Choroid plexus epithelial cell (primary cell): ENCODE results near the gene TCL1B.

Source experiments
- DNase-seq: peaks from one replicate; pipeline ENCODE4 v3.0.0-alpha.2; 2010; ENCODE audit warnings: low read depth
- H3K4me3 ChIP-seq: 2 replicates; pipeline ENCODE4 v1.5.1; 2011; ENCODE audit warnings: low read depth, mild to moderate bottlenecking, control low read depth, low read length, moderate library complexity
- CTCF ChIP-seq: conservative IDR thresholded peaks from 2 replicates; pipeline ENCODE4 v1.5.1; 2011; ENCODE audit warnings: low read depth, mild to moderate bottlenecking, control low read depth, inconsistent platforms, low read length, moderate library complexity

Gene TCL1B, protein sequence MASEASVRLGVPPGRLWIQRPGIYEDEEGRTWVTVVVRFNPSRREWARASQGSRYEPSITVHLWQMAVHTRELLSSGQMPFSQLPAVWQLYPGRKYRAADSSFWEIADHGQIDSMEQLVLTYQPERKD

GRCh38 chr14:95685978-95686922 is at the start of gene TCL1B:
Gene TCL1B, plus strand, starts transcription at chr14:95686426. Its CDS starts 42 bp downstream, at chr14:95686468.
- TF ChIP-seq CTCF: no peak
- DNase-seq: no peak
- no peak within 1 kb of the TSS for H3K4me3 ChIP-seq

GRCh38 chr14:95644981-95645380 is 41.2 kb upstream of the TCL1B start:
- TF ChIP-seq CTCF: no peak
- no peak for DNase-seq
- H3K4me3 ChIP-seq: no peak overlapping the region

DNA sequence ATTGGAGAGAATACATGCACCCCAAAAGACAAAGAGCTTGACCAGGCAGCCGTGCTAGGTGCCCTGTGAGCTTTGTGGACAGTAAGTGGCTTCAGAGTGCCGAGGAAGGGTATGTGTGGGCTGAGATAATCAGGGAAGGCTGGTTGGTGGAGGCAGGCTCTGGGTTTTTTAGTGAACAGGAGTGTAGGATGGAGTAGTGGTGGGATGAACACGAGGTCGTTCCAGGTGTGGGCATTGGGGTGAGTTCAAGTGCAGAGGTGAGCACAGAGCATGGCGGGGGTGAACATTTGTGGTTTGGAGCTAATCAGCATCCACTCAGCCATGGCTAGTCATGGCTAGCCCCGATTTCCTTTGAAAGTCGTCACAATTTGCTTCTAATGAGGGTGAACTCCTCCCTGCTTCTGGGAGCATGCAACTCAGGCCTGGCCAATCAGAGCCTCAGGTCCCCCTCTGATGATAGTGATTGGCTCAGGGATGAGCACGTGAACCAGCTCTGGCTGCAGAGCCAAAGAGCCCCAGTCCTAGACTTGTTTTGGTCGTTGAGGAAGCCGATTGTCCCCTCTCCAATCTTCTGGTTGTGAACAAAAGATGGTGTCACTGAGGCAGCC is 40.7 kb upstream of the TCL1B start:
- DNase-seq: no peak
- no peak overlapping the region for H3K4me3 ChIP-seq
- no peak for TF ChIP-seq CTCF

DNA sequence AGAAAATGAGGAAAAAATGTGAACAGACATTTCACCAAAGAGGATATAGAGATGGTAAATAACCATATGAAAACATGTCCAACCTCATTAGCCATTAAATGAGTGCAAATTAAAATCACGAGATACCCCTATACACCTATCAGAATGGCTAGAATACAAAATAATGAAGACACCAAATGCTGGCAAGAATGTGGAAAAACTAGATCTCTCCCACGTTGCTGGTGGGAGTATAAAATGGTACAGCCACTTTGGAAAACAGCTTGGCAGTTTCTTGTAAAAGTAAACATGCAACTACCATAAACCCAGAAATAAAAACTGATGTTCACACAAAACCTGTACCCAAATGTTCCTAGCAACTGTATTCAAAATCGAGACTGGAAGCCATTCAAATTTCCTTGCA is 38.3 kb upstream of the TCL1B start:
- TF ChIP-seq CTCF: no peak
- no peak overlapping the region for H3K4me3 ChIP-seq
- no peak for DNase-seq

DNA sequence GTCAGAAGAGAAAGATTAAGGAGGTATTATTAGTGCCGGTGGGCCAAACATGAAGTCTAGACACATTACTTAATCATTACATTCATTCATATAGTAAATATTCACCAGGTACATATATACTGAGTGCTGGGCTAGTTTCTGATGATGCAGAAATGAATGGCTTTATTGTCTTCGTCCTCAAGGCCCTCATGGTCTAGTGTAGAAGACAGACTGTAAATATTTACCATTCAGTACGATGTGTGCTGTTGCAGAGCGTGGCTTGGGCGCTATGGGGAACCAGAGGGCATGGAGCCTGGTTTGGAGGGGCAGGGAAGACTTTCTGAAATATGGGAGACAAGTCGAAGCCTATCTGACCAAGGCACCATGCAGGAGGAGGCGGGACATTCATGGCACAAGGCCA is 37.0 kb upstream of the TCL1B start:
- no peak overlapping the region for H3K4me3 ChIP-seq
- no peak for DNase-seq
- no peak for TF ChIP-seq CTCF

- TF ChIP-seq CTCF: no peak
Measured at GRCh38 chr14:95651028-95651427, 35.2 kb upstream of the TCL1B start.

More at GRCh38 chr14:95651028-95651427, 35.2 kb upstream of the TCL1B start:
- no peak for DNase-seq
- no peak overlapping the region for H3K4me3 ChIP-seq
